Measurements from ENCODE around the gene DGKD.
"Not testable (repeated sequence)": the region's sequence is repeated elsewhere in the genome, so short reads cannot be mapped to it uniquely, and the experiment has no call there.

The DGKD gene, protein sequence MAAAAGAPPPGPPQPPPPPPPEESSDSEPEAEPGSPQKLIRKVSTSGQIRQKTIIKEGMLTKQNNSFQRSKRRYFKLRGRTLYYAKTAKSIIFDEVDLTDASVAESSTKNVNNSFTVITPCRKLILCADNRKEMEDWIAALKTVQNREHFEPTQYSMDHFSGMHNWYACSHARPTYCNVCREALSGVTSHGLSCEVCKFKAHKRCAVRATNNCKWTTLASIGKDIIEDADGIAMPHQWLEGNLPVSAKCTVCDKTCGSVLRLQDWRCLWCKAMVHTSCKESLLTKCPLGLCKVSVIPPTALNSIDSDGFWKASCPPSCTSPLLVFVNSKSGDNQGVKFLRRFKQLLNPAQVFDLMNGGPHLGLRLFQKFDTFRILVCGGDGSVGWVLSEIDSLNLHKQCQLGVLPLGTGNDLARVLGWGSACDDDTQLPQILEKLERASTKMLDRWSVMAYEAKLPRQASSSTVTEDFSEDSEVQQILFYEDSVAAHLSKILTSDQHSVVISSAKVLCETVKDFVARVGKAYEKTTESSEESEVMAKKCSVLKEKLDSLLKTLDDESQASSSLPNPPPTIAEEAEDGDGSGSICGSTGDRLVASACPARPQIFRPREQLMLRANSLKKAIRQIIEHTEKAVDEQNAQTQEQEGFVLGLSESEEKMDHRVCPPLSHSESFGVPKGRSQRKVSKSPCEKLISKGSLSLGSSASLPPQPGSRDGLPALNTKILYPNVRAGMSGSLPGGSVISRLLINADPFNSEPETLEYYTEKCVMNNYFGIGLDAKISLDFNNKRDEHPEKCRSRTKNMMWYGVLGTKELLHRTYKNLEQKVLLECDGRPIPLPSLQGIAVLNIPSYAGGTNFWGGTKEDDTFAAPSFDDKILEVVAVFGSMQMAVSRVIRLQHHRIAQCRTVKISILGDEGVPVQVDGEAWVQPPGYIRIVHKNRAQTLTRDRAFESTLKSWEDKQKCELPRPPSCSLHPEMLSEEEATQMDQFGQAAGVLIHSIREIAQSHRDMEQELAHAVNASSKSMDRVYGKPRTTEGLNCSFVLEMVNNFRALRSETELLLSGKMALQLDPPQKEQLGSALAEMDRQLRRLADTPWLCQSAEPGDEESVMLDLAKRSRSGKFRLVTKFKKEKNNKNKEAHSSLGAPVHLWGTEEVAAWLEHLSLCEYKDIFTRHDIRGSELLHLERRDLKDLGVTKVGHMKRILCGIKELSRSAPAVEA

DNA sequence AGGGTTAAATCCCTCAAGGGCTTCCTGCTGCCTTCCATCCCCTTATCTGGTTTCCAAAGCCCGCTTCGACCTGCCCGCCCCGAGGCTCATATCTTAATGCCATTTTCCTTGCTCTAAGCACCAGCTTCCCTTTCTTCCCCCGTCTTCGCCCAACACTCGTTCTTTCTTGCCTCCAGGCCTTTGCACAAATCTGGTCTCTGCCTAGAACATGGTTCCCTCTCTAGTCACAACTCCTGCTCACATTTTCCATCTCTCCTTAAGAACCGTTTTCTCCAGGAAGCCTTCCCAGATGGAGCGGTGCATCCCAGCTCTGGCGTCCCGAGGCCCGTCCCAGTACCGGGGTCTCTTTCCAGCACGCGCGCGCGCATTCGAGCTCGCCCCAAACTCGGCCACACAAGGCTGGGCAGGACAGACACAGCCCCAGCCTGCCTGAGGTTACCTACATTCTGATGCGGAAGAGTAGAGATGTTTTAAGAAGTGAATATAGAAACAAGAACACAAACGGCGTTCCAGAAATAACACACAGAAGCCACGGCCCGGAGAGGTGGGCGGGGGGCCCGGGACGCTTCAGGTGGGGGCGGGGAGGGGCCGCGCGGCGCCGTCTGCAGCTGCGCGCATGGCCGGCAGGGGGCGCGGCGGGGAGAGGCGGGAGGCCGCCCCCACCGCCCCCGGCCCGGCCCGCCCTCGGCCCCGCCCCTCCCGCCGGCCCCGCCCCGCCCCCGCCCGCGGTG is at the start of gene DGKD:
Gene DGKD, plus strand, starts transcription at position 726 of the 731 bp plus-strand sequence. CDS start 25 bp downstream, outside the sequence.
- no peak for DNase-seq

DNA sequence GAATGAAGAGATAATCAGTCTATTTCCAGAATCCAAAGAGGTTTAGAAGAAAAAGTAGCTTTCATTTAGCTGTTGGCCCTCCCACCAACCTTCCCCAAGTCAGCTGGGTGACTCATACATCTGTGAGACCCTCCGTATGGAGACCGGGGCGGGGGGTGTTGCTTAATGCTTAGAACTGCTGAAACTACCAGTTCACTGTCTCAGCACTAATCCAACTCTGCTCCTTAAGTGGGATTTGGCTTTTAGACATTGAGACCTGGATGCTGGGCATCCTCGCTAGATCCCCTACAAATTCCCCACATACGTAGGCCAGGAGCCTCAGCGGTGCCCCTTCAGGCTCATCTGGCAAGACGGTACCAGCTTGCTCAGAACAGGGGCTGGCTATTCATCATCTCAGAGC is 46.7 kb upstream of the DGKD start, which contains the start of gene SAG:
Gene SAG, plus strand, starts transcription at position 252 of the 400 bp plus-strand sequence. CDS start 1,374 bp downstream, outside the sequence.
- DNase-seq, result no peak

DNA sequence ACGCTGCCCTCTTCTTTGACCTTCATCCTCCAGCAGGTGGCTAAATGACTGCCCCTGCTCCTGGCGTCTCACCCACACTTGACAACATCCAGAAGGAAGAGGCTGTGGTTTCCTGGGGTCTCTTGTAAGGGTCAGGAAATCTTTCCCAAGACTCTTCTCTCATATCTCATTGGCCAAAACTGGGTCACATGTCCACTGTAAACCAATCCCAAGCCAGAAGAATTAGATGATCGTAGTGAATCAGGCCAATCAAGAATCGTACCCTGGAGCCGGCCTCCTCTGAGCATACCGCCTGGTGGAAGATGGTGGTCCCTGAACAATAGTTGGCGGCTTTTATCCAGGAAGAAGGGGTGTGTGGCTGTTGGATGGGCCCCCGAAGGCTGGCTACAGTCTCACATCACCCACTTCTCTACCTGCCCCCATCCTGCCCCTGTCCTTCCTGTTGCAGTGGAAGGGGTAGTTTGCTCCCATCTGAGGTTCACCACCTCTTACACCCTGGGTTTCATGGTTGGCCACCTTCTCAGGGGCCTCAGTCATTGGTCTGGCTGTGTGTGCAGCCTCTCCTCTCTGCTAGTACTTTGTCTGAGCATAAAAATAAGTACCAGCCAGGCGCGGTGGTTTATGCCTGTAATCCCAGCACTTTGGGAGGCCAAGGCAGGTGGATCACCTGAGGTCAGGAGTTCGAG is 42.9 kb upstream of the DGKD start:
- DNase-seq, result no peak

DNA sequence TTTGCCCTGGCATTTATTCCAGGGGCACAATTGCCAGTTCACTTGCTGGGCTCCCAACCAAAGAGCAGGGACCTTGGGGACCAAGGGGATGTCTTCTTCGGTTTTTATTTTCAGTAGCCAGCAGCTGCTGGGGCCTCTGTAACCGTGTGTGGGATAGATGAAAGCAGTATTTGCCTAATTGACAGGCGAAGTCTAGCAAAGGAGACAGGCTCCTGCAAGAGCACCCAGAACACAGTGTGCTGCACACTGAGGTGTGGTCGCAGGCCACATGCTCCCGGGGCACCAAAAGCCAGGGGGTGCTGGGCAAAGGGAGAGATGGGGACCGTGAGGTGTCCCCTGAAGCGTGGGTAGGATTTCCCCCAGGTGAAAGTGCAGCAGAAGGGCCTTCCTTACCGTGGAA is 41.4 kb upstream of the DGKD start:
- no peak for DNase-seq

GRCh38 chr2:233314180-233314925 is 39.9 kb upstream of the DGKD start:
- DNase-seq, result no peak

- DNase-seq, result no peak
These were observed 36.9 kb upstream of the DGKD start for GRCh38 chr2:233317196-233317943.

- no peak for DNase-seq
These were observed 35.0 kb upstream of the DGKD start for GRCh38 chr2:233319256-233319655.

GRCh38 chr2:233320470-233320869 is 33.8 kb upstream of the DGKD start:
- no peak for DNase-seq

DNA sequence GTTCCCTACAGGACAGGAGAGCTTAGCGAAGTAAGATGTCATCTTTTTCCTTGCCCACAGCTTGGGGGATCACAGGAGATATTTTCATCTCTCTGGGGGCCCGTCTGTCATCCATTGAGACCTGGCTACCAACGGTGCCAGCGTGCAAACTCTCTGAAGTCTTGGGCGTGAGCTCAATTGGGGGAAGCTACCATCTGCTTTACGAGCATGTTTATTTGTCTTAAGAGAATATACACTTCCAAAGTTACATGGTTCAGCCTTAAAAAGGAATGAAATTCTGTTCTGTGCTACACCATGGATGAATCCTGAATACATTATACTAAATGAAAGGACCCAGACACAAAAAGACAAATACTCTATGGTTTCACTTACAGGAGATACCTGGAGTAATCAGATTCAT is 33.1 kb upstream of the DGKD start:
- no peak for DNase-seq

GRCh38 chr2:233323851-233324250 is 30.4 kb upstream of the DGKD start:
- no peak for DNase-seq

DNA sequence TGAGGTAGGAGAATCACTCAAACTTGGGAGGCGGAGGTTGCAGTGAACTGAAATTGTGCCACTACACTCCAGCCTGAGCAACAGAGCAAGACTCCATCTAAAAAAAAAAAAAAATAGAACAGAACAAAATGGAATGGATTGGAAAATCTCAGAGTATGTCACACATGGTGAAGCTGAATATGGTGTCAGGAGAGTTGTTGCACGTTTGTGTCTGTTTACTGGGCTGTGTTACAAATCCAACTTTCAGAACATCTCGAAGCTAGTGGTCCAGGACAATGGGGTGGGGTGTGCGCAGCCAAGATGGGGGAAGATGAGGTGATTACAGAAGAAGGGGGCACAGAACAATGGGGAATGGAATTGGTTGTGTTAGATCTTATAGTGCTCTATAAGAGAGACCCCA is 29.0 kb upstream of the DGKD start:
- no peak for DNase-seq

DNA sequence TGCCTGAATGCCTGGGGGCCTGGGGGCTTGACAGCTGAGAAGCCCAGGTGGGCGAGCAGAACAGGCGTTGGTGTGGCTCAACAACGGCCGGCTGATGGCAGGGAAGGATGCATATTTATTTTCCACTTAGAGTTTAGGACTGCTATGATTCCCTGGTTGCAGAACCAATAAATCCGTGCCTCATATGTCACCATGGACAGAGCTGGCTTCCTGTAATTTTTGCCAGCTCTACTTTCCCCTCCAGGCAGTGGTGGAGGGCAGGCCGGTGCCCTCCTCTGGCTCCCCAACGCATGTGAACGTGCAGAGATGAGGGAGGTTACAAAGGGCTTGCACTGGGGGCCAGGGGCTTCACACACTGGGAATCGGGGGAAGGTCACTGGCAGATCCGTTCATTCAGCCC is 28.5 kb upstream of the DGKD start:
- no peak for DNase-seq

DNA sequence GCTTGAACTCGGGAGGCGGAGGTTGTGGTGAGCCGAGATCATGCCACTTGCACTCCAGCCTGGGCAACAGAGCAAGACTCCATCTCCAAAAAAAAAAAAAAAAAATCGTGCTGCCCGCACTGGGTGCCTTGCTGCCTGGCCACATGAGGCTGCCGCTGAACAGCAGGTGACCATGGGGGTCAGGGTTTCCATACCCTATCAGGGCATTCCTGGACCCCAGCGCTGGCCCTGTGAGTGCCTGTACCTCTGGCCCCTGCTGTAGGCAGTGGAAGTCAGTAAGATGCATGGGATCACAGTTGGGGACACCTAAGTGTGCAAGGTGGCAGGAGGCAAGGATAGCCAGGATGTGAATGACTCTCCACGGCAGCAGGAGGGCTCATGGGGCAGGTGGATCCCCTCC is 27.8 kb upstream of the DGKD start:
- DNase-seq, result no peak

GRCh38 chr2:233328922-233329321 is 25.4 kb upstream of the DGKD start:
- DNase-seq, result no peak

DNA sequence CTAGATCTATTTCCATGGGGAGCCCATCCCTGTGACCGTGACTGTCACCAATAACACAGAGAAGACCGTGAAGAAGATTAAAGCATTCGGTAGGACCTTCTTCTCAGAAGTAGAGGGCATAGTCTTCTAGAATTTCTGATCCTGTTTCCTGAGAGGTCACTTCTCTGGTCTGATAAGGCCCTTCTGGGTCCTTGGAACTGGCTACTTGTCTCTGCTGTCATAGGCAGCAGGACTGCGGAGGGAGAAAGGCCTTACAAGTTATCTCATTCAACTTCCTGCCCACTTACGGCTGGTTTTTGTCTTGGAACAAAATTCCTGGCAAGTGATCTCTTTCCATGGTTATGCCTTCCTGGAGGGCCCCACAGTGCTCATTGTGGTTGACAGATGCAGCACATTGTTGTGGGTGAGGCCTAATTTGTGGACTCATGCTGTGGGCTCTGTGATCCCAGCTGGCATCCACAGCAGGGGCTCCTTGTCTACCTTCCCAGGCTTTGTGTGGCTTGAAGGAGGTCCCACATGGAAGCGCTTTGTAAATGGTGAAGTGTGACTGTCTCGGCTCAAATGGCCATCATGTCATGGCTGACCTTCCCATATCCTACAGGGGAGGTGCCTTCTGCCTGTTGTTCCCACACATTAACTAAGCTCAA is 24.7 kb upstream of the DGKD start:
- DNase-seq, result no peak

DNA sequence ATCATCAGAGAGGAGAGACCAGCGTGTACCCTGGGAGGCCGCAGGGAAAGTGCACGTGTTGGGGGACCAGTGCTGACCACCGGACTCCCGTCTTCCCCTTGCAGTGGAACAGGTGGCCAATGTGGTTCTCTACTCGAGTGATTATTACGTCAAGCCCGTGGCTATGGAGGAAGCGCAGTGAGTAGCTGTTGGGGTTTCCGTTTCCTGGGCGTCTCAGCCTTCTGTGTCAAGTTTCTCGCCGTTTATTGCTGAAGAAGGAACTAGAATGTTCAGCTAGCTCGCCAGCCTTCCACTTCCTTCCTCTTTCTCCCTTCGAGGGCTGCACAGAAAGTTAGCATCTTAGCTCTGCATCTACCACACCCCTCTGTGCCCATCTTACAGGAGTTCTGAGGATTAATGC is 22.8 kb upstream of the DGKD start:
- no peak for DNase-seq

DNA sequence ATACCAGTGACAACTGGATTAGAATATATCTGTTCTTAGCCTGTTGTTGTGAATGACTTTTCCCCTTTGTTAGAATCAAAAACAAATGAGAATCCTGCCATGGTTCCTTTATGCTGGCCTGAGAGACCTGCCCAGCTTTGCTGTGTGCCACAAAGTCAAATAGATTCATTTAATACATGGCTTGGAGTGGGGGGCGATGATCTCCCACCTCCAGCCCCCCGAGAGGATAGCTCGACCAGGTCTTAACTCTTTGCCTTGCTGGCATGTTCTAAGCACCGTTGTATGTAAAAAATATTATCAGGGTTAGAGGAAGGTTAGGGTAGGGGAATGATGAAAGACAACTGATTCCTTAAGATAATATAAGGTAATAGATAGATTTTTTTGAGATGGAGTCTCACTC is 22.2 kb upstream of the DGKD start:
- no peak for DNase-seq

- no peak for DNase-seq
These were observed 19.4 kb upstream of the DGKD start for GRCh38 chr2:233334915-233335314.

DNA sequence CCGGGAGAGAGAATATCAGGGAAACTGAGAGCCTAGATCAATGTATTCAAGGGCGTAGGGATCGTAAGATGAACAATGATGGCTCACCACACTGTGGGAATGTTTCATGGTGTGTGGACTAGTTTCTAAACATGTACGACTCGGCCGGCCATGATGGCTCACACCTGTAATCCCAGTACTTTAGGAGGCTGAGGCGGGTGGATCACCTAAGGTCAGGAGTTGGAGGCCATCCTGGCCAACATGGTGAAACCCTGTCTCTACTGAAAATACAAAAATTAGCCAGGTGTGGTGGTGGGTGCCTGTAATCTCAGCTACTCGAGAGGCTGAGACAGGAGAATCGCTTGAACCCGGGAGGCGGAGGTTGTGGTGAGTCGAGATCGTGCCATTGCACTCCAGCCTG is 18.2 kb upstream of the DGKD start:
- DNase-seq, result not testable (repeated sequence)

DNA sequence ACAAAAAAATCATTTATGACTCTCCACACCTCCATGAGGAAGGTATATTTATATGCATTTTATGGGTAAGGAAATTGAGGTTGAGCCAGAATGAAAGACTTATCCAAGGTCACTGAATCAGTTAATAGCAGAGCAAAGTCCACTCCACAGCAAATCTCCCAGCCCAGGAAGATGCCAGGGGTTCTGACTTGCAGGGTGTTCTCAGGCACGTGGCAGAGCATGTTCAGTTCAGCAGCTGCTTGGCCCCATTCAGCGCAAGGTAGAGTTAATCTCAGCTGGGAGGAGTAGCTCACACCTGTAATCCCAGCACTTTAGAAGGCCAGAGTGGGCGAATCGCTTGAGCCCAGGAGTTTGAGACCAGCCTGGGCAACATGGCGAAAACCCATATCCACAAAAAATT is 17.8 kb upstream of the DGKD start:
- DNase-seq, result no peak

Measured in SHP77 (cell line).